ENCODE data around the gene OR1Q1.

Gene OR1Q1

GRCh38 chr9:122606587-122606986 is 8.0 kb upstream of the OR1Q1 start:
- DNase-seq (ENCODE audit: low read depth) = no peak
- H3K4me3 ChIP-seq (ENCODE audit: low read depth, low read length) = no peak overlapping the region
- no peak for TF ChIP-seq CTCF (IDR thresholded peaks at IDR 0.05; ENCODE audit: control insufficient read depth, extremely low read depth, insufficient read depth)

GRCh38 chr9:122609804-122610203 is 4.7 kb upstream of the OR1Q1 start:
- no peak for DNase-seq (ENCODE audit: low read depth)
- no peak for TF ChIP-seq CTCF (IDR thresholded peaks at IDR 0.05; ENCODE audit: control insufficient read depth, extremely low read depth, insufficient read depth)
- no peak overlapping the region for H3K4me3 ChIP-seq (ENCODE audit: low read depth, low read length)

GRCh38 chr9:122619996-122620395 is 5.5 kb downstream of the OR1Q1 start:
- no peak for TF ChIP-seq CTCF (IDR thresholded peaks at IDR 0.05; ENCODE audit: control insufficient read depth, extremely low read depth, insufficient read depth)
- no peak for DNase-seq (ENCODE audit: low read depth)
- no peak overlapping the region for H3K4me3 ChIP-seq (ENCODE audit: low read depth, low read length)

GRCh38 chr9:122642226-122642625 is 27.7 kb downstream of the OR1Q1 start:
- no peak for DNase-seq (ENCODE audit: low read depth)
- TF ChIP-seq CTCF (IDR thresholded peaks at IDR 0.05; ENCODE audit: control insufficient read depth, extremely low read depth, insufficient read depth) = no peak
- H3K4me3 ChIP-seq (ENCODE audit: low read depth, low read length) = no peak overlapping the region

- no peak for TF ChIP-seq CTCF (IDR thresholded peaks at IDR 0.05; ENCODE audit: control insufficient read depth, extremely low read depth, insufficient read depth)
Observed at GRCh38 chr9:122656378-122656777, 41.8 kb downstream of the OR1Q1 start.

GRCh38 chr9:122657527-122657926 is 43.0 kb downstream of the OR1Q1 start, which contains the start of gene OR1B1:
OR1B1 (minus strand) TSS chr9:122657627.
- H3K4me3 ChIP-seq (ENCODE audit: low read depth, low read length) = no peak within 1 kb of the TSS
- no peak for TF ChIP-seq CTCF (IDR thresholded peaks at IDR 0.05; ENCODE audit: control insufficient read depth, extremely low read depth, insufficient read depth)
- DNase-seq (ENCODE audit: low read depth) = no peak

More at GRCh38 chr9:122656378-122656777, 41.8 kb downstream of the OR1Q1 start:
- no peak overlapping the region for H3K4me3 ChIP-seq (ENCODE audit: low read depth, low read length)
- DNase-seq (ENCODE audit: low read depth) = no peak

GRCh38 chr9:122661416-122661815 is 46.9 kb downstream of the OR1Q1 start, which contains the start of gene OR1L1:
OR1L1 (plus strand) TSS chr9:122661716; CDS start chr9:122661716, 0 bp downstream.
- TF ChIP-seq CTCF (IDR thresholded peaks at IDR 0.05; ENCODE audit: control insufficient read depth, extremely low read depth, insufficient read depth) = no peak

More at GRCh38 chr9:122661416-122661815, 46.9 kb downstream of the OR1Q1 start, which contains the start of gene OR1L1:
- no peak for DNase-seq (ENCODE audit: low read depth)
- no peak within 1 kb of the TSS for H3K4me3 ChIP-seq (ENCODE audit: low read depth, low read length)
